Right ventricle myocardium inferior (tissue), 1 donor: ENCODE measurements around the gene C2orf78. TPM values are rescaled to one million over a fixed set of nuclear protein-coding genes. Genes with fewer than 3 reads are reported as not detected.
"Not testable (repeated sequence)": the region's sequence is repeated elsewhere in the genome, so short reads cannot be mapped to it uniquely, and the experiment has no call there.

ENCODE experiments used
- ATAC-seq: fragments of 200-7000 bp; cut with Tn5 transposase; one replicate; pipeline ENCODE4 v1.9.1; 2020; ENCODE audit warnings: mild to moderate bottlenecking, moderate library complexity
- DNase-seq: peaks from one replicate; pipeline ENCODE4 v3.0.0; 2021; ENCODE audit errors: missing footprints
- intact Hi-C: fragments of 100-400 bp; cut with DNase I; formaldehyde crosslinking; loops from one replicate; pipeline ENCODE4 v1.11.0; 2022
- long read RNA-seq: library from polyadenylated mRNA; unstranded; transcript quantifications from one replicate; pipeline ENCODE4 v2.0.0, GENCODE V29; 2021
- total RNA-seq: library from RNA; stranded (reverse); fragmentation: NEBNext Ultra II Directional; extraction: Animal tissue kit (Norgen Biotek cat#: 25700); gene quantifications from one replicate; pipeline ENCODE4 v1.2.1, GENCODE V29; 2021
- donor health status: DM: no; HTN: yes; CAD: no; lungs with severe emphysema.

C2orf78 gene, protein sequence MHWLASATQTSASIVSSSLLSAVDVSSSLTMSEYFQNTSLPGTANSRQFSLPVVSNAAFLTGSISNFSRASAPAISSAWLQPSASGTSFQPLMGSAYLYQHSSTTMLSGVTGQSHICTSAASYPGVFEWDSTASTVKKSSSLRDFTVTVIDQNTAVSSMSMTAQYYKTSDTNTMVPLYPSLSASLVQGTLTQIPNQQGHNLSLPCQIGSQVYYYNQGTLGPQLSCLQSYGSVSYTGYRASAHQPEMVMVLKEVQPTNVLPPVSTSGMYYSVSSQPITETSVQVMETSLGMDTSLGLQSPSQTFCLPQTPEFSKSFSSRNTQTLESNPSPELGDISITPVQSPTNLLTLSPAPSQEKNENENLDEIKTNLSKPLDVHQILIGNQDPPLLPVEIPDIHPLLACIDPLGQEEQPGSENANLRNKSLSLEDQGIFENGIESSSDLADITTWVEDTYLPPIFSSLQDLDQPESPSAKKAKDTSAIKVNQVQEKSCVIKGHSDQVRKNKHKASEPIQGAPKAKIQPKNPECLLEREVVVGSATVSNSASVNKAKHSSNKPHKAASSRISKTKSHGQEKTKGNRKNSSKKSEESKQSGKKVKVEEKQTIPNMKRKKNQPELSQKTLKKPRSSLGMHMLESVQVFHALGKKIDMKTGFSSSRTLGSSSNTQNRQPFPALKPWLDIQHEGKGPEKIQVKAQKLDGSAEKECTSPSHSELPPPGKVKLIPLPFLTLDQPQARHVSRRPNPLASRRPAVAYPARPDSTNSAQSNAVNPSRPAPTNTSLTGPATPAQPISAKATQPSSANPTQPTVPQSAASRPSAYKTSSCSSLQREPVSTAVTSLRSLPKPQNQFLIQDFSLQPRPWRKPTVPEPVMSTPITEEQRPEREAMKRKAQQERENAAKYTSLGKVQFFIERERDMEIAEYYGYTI
- total RNA-seq, result not detected
- long read RNA-seq, result 0 reads

DNA sequence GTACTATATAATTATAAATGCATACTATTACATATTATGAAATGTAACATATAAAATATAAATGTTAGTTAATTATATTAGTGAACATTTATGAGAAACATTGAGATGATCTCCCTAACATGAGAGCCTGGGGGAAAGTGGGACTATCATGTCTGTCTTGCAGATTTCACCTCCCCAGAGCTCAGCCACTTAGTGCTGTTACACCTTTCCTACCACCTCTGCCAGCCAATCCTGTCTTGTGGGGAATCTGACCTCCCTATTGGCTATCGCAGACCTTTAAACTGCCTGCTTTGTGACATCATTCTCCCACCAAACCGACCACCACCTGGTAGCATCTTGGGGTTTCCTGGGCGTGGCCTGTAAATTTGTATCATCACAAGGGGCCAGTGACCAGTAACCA is at the start of gene C2orf78:
Gene C2orf78 (plus strand): TSS at position 301 of the 400 bp plus-strand sequence. CDS start 127 bp downstream, outside the sequence.
- DNase-seq, ATAC-seq: not testable (repeated sequence)
- intact Hi-C loops, result loop anchor here (10.0 kb wide), 1 partner anchor 49 kb away; the partner anchor contains the start of gene TPRKB

DNA sequence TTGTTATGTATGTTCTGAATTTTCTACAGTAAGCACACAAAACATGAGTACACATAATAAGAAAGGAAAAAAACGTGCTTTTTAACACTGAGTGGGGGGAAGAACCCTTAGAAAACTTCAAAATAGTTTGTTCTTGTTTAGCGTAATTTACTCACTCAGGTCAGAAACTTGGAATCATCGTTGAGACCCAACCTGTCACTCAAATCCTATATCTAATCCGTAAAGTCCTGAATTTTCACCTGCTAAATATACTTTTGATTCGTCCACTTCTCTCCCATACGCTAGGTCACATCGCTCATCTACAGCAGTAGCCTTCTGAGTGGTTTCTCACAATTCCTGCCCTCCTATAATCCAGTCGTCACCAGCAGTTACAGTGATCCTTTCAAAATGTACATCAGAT is 47.6 kb upstream of the C2orf78 start:
- intact Hi-C loops, result loop anchor here (10.0 kb wide), 1 partner anchor 48 kb away; the partner anchor contains the start of genes C2orf78 and DUSP11
- no peak for ATAC-seq
- no peak for DNase-seq

DNA sequence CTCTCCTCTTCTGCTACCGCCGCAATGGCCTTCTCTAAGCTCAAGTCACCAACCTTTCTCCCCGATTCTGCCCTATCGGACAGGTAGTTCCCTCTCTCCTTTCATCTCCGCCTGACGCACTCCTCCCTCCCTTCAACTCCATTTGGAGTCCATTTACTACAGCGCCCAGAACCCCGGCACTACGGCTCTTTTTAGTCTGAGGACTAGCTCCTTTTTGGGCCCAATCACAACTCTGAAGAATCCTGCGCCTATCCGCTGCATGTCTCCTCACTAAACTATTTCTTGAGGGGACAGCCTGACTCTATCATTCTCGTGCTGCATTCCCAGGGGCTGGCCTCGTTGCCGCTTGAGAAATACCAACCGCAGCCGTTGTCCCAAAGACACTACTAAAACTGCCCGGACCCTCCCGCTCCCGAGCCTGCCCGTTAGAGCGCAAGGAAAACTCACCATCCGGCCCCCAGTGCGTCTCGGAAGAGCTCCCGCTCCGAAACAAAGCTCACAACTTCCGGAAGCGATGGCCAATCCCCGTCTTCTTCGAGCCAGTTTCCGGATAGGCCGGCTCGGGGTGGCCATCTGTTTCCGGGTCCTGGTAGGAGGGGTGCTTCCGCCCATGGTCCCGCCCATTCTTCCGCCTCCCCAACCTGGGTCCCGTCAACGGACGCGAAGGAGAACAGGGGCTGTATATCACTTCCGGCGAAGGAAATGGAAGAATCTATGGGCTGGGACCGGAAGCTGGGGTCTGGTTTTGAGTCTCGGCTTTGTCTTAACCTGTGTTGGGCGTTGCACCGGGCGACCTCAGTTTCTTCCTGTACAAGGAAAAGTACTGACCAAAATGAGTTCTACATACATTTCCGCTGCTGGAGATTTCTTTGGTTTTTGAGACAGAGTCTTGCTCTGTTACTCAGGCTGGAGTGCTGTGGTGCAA is 46.9 kb upstream of the C2orf78 start, which contains the start of gene TPRKB:
Gene TPRKB (minus strand): TSS at position 491 of the 925 bp plus-strand sequence. CDS start 2,776 bp downstream, outside the sequence.
- intact Hi-C loops, result loop anchor here (10.0 kb wide), 1 partner anchor 48 kb away; the partner anchor contains the start of genes C2orf78 and DUSP11
- DNase-seq (peak; percentile 97), ATAC-seq (peak; percentile 100)

DNA sequence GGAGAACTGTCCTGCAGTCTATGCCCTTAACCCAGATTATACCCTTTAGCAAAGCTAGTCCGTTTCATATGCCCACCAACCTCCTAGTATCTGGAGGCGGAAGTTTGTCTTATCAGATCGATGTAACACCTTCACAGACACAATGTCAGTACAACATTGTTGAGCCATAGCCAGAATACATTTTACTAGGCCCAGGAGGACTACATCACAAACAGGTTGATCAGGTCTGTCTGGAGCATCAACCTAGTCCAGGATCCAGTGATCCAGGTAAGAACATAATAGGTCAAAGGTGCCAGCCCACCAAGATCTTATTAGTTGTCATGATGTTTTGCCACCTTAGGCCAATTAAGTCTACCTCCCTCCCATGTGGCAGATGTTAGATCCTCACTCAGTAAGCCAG is 44.9 kb upstream of the C2orf78 start:
- ATAC-seq, result no peak
- DNase-seq, result no peak
- intact Hi-C loops, result loop anchor here (10.0 kb wide), 1 partner anchor 46 kb away; the partner anchor contains the start of genes C2orf78 and DUSP11

DNA sequence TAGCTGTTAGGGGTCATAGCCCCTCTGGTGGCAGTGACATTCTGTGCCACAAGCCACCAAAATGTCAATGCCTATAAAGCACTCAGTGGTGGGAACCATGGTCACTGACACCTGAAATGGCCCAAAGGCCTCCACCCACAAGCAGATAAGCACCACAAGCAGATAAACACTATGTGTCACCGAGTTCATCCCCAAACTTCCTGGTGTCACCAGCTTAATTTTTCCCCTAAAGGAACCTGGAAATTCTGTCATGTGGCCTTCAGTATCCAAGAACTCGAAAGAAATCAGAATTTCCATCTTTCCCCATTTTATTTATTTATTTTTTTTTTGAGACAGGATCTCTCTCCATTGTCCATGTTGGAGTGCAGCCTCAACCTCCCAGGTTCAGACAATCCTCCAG is 43.2 kb upstream of the C2orf78 start:
- intact Hi-C loops, result no loop called here
- DNase-seq (no peak), ATAC-seq (no peak)

DNA sequence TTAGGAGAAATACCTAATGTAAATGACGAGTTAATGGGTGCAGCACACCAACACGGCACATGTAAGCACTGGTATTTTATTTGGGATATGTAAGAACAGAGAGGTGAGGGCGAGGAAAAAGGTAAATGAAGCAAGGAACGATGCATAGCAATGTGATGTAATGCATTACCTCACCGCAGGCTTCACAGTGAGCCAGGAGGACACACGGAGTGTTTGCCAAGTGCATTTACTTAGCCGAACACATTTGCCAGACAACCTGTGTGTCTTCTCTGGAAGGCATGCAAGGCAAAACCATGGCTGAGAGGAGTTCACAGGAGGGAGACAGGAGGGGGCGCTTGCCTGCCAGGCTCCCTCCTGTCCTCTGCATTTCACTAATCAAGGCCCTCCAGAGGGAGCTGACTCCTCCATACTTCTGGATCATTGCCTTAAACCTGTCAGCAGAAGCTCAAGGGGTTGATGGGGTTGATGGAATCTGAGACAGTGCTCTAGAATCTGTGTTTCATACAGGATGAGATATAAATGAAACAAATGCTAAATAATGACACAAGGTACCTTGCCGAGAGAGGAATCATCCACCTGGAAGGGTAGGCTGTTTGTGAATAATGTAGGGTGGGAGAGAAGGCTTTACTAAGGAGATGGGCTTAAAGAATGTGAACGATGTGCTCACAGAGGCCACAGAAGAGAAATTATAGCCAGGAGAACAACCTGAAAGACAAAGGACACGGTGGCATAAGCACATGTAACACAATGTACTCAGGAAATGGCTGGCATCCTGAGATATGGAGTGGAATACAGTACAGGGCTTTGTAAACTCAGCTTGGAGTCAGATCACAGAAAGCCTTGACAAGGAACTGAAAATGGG is 37.7 kb upstream of the C2orf78 start:
- ATAC-seq (no peak), DNase-seq (no peak)
- intact Hi-C loops, result no loop called here

DNA sequence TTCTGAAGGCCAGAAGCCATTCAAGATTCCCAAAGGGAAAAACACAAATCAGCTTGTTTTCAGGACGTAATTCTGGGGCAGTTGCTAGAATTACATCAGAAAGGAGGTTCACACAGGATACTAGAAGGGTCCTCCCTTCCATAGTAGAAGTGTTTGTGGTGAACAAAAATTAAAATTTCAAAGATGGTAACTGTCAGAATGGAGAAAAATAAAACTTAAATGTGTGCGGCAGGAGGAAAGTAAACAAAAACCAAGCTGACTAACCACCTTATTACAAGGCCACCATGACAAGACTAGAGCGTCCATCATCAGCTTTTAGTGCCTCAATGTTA is 37.1 kb upstream of the C2orf78 start:
- intact Hi-C loops, result no loop called here
- no peak for ATAC-seq
- no peak for DNase-seq

DNA sequence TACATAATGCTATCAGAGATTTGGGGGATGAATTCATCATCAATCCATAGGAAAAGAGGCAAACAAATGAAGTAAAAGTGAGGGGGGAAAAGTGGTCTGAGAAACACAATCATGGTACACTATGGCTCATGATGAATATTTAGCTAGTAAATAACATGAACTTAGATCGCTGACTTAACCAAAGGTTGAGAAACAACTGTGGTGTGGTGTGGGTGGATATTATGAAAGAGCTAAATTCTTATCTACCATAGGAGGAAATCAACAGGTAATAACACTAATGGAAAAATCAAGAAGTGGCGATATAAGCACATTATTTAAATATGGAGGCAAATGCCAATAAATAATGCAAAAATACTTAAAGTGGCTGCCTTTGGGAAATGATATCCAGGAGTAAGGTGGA is 34.7 kb upstream of the C2orf78 start:
- ATAC-seq, result no peak
- DNase-seq, result no peak
- intact Hi-C loops, result no loop called here

DNA sequence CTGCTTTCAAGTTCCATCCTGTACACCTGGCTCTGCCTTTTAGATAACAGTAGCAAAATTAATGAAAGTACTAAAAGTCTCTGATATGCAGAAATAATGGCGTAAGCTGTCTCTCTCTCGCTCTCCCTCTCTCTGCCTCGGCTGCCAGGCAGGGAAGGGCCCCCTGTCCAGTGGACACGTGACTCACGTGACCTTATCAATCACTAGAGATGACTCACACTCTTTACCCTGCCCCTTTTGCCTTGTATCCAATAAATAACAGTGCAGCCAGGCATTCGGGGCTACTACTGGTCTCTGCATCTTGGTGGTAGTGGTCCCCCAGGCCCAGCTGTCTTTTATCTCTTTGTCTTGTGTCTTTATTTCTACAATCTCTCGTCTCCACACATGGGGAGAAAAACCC is 29.7 kb upstream of the C2orf78 start:
- intact Hi-C loops, DNase-seq, ATAC-seq: not testable (repeated sequence)

DNA sequence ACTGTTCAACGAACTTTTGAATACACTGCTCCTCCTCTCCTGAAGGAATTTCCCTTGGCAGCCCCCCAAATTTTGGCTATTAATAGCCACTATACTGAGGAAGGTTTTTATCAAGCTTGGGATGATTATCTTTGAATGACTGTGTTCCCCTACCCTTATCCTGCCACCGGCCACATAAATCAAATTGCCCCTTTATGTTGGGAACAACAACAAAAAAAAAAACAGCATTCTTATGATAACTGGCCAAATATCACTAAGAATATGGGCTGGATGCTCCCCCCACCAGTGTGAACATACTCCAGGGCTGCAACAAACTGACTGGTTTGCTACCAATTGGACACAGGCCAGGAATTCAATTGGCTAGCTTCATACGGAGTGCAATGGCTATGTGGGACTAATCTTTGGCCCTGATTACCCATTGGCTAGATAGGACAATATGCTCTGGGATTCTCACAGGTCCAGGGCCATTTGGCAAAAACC is 24.7 kb upstream of the C2orf78 start:
- intact Hi-C loops, result no loop called here

DNA sequence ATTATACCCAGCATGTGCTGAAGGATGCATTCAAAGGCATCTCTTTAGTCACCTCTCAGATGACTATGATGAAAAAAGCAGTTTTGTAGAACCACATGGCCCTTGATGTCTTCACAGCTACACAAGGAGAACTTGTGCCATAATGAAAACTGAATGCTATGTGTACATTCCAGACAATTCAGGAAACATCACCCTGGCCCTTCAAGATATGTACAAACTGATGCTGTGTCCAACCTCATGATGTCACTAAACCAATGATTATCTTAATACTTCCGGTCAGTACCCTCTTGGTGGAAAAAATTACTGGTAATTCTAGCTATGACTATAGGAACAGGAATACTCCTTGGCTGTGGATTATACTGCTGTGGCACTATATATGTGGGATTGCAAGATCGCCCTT is 24.1 kb upstream of the C2orf78 start:
- intact Hi-C loops, result no loop called here
- no peak for ATAC-seq

More for the DNA sequence above, 24.7 kb upstream of the C2orf78 start:
- ATAC-seq (peak; percentile 92), DNase-seq (no peak)

DNA sequence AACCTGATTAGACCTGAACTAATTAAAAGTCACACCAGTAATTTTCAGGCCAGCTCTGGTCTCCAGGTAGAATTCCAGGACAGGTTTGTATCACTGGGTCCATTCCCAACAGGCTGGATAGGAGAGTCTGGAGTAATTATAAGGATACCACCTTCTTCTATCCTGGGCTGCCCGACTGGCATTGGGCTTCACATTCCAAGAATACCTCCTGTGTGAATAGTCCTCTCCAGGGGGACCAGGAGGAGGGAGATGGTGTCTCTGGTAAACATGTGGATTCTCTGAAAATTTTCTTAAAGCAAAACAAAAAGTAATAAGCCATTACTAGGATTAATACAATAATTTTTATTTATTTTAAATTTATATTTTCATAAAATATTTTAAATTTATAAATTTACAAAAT is 21.4 kb upstream of the C2orf78 start:
- intact Hi-C loops, result no loop called here
- DNase-seq, result no peak
- ATAC-seq, result no peak

More for the DNA sequence above, 24.1 kb upstream of the C2orf78 start:
- no peak for DNase-seq

DNA sequence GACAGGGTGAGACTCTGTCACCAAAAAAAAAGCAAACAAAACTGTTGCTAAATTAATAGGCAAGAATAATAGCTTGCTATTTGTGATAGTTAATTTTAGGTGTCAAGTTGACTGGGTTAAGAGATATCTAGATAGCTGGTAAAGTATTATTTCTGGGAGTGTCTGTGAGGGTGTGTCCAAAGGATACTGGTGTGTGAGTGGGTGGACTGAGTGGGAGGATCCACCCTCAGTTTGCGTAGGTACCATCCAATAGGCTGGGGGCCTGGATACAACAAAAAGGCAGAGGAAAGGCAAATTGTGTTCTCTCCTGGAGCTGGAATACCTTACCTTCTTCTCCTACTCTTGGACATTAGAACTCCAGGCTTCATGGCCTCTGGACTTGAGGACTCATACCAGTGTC is 19.0 kb upstream of the C2orf78 start:
- intact Hi-C loops, result no loop called here
- ATAC-seq (no peak), DNase-seq (no peak)

DNA sequence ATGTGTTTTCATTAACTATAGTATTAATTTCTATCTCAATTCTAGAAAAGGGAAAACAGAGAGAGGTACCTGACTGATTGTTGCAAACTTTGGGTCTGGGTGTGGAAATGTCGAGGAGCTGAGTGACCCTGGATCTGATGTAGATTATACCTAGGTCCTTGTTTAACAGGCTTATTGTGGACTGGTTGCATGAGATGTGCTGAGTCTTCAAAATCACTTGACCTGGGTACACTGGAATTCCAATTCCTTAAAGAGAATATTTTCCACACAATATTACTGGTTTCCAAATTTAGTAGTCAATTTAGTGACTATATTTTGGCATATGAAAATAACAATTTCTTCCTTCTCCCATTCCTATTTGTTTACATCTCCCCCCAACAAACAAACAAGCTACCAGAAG is 17.6 kb upstream of the C2orf78 start:
- DNase-seq (no peak), ATAC-seq (no peak)
- intact Hi-C loops, result no loop called here

DNA sequence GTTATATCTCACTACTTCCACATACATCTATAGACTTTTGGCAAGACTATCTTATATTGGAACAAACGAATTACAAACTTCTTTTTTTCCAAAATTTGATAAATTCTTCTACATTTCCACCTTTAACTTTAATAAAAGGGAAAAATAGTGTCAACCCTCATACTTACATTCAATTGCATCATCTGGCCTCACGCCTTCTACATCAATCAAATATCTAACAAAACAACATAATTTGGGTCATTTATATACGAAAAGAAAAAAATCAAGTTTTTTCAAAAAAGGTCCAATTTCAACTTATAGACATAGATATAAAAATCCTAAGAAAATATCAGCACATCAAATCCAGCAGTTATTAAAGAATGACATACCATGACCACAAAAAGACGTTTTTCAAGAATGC is 17.0 kb upstream of the C2orf78 start:
- intact Hi-C loops, result no loop called here
- DNase-seq, result no peak
- ATAC-seq, result no peak

DNA sequence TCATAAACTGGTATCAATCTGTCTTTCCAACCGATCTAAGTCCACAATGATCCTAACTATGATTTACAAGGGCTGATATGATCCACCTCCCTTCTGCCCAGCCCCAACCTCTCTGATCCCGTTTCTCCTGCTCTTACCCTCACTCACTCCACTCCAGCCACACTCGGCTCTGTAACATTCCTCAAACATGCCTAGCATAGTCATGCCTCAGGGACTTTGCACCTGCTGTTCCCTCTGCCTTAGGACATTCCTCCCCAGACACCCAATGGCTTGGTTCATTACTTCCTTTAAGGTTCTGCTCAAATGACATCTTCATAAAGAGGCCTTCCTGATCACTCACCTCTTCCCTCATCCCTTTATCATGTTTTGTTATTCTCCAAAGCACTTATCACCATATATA is 13.3 kb upstream of the C2orf78 start:
- DNase-seq (no peak), ATAC-seq (no peak)
- intact Hi-C loops, result loop anchor here (10.0 kb wide), 1 partner anchor 76 kb away; no protein-coding TSS in a partner anchor

DNA sequence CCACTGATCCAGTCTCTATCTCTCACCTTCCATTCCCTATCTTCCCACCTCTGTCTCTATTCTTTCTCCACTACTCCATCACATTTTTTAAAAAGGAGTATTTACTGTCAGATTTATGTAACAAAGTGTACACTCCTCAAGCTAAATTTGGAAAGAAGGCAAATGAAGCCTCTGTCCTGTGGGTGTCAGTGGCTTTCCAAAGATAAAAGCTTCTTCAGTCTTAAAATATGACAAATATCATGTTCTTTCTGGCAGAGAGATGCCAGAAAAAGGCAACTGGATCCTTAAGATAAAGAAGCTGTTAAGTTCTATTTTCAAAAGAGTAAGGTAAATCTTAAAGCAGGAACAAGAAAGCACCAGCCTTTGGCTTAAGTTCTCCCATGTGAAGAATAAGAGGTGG is 11.2 kb upstream of the C2orf78 start:
- ATAC-seq (no peak), DNase-seq (no peak)
- intact Hi-C loops, result loop anchor here (10.0 kb wide), 1 partner anchor 78 kb away; no protein-coding TSS in a partner anchor
